Breast epithelium (tissue), 4 donors: Measurements from ENCODE around the gene CFAP20DC. TPM values are rescaled to one million over a fixed set of nuclear protein-coding genes. Genes with fewer than 3 reads are reported as not detected.
"Not testable (repeated sequence)": the region's sequence is repeated elsewhere in the genome, so short reads cannot be mapped to it uniquely, and the experiment has no call there.

Experiments used
- DNase-seq, 2 donors: peaks; one replicate each; pipeline ENCODE4 v3.0.0-alpha.2; 2019; ENCODE audit warnings: low spot score in 2 of 2
- H3K27ac ChIP-seq, 2 donors: fragments of 200-600 bp; sonication (generic) in 1 of 2; one replicate each; pipeline ENCODE4 v1.5.1; 2016 to 2019; ENCODE audit warnings: mild to moderate bottlenecking in 1 of 2
- H3K27me3 ChIP-seq, 2 donors: fragments of 200-600 bp; sonication (generic) in 1 of 2; one replicate each; pipeline versions ENCODE4 v1.5.1 to v1.6.0; 2017 to 2019; ENCODE audit warnings: control low read depth in 1 of 2, mild to moderate bottlenecking in 1 of 2
- H3K36me3 ChIP-seq: fragments of 200-600 bp; one replicate; pipeline ENCODE4 v1.5.1; 2019
- H3K4me1 ChIP-seq, 2 donors: fragments of 200-600 bp; sonication (generic); one replicate each; pipeline ENCODE4 v1.5.1; 2016 to 2019; ENCODE audit warnings: control low read depth in 1 of 2
- H3K4me3 ChIP-seq, 3 donors: fragments of 200-600 bp; sonication (generic); 1 replicate in 2 of 3; 2 replicates in 1 of 3; pipeline ENCODE4 v1.5.1; 2016 to 2019; ENCODE audit warnings: mild to moderate bottlenecking in 3 of 3, moderate library complexity in 2 of 3
- H3K9me3 ChIP-seq, 2 donors: fragments of 200-600 bp; sonication (generic) in 1 of 2; one replicate each; pipeline ENCODE4 v1.5.1; 2016 to 2019; ENCODE audit warnings: control low read depth in 1 of 2
- POLR2A ChIP-seq: fragments of 450-650 bp; IDR thresholded peaks from one replicate; pipeline ENCODE4 v1.6.1; 2016; ENCODE audit warnings: antibody characterized with exemption, mild to moderate bottlenecking, moderate library complexity
- POLR2AphosphoS5 ChIP-seq, 3 donors: sonication (generic); formaldehyde crosslinking; IDR thresholded peaks; one replicate each; pipeline ENCODE4 v1.6.1; 2017; ENCODE audit warnings: antibody characterized with exemption in 3 of 3
- intact Hi-C: fragments of 100-400 bp; cut with DNase I; formaldehyde crosslinking; loops from one replicate; pipeline ENCODE4 v1.15.1; 2023; ENCODE audit warnings: low total_unique reads
- total RNA-seq, 3 donors: library from RNA; depleted of rRNA; stranded (reverse); fragments of >200 nt; gene quantifications; one replicate each; pipeline ENCODE4 v1.1.0, GENCODE V29; 2016
- TF ChIP-seq, protein P1 (sequence below), 3 donors: fragments of 450-650 bp; IDR thresholded peaks; one replicate each; pipeline ENCODE4 v1.5.1; 2016 to 2017; ENCODE audit warnings: antibody characterized with exemption in 3 of 3, mild to moderate bottlenecking in 3 of 3, moderate library complexity in 3 of 3

CFAP20DC gene
- total RNA-seq, 3 donors from 2014 or later, result 0.44 to 3.3 (median 2.4) TPM

DNA sequence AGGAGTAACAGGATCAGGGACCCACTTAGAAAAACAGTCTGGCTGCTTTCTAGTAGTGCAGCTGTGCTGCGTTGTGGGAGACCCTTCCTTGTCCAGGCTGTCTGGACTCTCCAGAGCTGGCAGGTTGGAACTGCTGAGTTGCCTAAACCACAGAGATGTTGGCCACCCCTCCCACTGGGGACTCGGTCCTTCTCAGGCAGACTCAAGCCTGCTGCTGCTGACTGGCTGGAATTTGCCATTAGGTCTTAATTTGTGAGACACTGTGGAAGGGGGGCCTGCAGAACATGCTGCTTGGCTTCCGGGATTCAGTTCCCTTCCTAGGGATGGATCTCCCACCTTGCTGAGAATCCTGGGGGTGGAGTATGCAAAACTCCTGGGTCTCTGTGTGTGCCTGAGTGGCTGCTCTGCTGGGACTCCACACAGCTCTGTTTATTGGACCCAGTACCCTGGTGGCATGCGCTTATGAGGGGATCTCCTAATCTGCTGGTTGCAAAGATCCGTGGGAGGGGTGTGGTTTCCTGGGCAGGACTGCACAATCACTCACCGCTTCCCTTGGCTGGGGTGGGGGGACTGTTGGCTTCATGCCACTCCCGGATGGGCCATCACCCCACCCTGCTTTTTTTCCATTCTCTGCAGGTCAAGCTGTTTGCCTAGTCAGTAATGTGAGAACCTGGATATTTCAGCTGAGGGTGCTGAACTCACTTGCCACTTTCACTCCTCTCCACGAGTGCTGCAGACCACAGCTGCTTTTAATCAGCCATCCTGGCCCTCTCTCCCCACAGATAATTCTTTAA lies 150.5 kb downstream of the CFAP20DC start:
- Histone ChIP-seq H3K9me3 (peaks cover 0 to 6% of the 10 kb centered on the region in 2 donors), H3K27me3 (no peaks in the 10 kb centered on the region), H3K36me3 (no peaks in the 10 kb centered on the region), H3K4me1 (no peaks in the 10 kb centered on the region), H3K4me3 (no peak overlapping the region), H3K27ac (peak overlapping the region in 1 of 2 donors; percentile 12)
- peak in 1 of 2 donors; percentile 18 for DNase-seq
- TF ChIP-seq POLR2A, result no peak
- no peak for TF ChIP-seq POLR2AphosphoS5 (IDR thresholded peaks at IDR 0.05)
- TF ChIP-seq, protein P1, sequence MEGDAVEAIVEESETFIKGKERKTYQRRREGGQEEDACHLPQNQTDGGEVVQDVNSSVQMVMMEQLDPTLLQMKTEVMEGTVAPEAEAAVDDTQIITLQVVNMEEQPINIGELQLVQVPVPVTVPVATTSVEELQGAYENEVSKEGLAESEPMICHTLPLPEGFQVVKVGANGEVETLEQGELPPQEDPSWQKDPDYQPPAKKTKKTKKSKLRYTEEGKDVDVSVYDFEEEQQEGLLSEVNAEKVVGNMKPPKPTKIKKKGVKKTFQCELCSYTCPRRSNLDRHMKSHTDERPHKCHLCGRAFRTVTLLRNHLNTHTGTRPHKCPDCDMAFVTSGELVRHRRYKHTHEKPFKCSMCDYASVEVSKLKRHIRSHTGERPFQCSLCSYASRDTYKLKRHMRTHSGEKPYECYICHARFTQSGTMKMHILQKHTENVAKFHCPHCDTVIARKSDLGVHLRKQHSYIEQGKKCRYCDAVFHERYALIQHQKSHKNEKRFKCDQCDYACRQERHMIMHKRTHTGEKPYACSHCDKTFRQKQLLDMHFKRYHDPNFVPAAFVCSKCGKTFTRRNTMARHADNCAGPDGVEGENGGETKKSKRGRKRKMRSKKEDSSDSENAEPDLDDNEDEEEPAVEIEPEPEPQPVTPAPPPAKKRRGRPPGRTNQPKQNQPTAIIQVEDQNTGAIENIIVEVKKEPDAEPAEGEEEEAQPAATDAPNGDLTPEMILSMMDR (IDR thresholded peaks at IDR 0.05), result no peak
- intact Hi-C loops, result no loop called here

DNA sequence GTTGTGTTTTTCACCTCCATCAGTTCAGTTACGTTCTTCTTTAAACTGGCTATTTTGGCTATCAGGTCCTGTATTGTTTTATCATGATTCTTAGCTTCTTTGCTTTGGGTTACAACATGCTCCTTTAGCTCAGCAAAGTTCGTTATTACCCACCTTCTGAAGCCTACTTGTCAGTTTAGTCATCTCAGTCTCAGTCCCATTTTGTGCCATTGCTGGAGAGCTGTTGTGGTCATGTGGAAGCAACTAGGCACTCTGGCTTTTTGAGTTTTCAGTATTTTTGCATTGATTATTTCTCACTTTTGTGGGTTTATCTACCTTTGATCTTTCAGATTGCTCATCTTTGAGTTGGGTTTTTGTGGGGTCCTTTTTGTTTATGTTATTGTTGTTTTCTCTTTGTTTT lies 151.3 kb downstream of the CFAP20DC start:
- TF ChIP-seq, protein P1 (IDR thresholded peaks at IDR 0.05), result no peak
- TF ChIP-seq POLR2AphosphoS5 (IDR thresholded peaks at IDR 0.05) (no peak), POLR2A (no peak)
- no peak for DNase-seq
- no peak overlapping the region for H3K4me3 ChIP-seq
- no peak overlapping the region for H3K27ac ChIP-seq
- peaks cover 0 to 6% of the 10 kb centered on the region in 2 donors for H3K9me3 ChIP-seq
- no peaks in the 10 kb centered on the region for H3K36me3 ChIP-seq
- no peaks in the 10 kb centered on the region for H3K27me3 ChIP-seq
- intact Hi-C loops, result no loop called here
- no peaks in the 10 kb centered on the region for H3K4me1 ChIP-seq

DNA sequence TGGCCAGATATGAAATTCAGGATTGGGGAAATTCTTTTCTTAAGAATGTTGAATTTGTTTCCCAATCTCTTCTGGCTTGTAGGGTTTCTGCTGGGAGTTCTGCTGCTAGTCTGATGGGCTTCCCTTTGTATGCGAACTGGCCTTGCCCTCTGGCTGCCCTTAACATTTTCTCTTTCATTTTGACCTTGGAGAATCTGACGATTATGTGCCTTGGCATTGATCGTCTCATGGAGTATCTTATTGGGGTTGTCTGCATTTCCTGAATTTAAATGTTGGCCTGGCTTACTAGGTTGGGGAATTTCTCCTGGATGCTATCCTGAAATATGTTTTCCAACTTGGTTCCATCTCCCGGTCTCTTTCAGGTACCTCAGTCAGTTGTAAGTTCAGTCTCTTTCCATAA lies 152.2 kb downstream of the CFAP20DC start:
- Histone ChIP-seq H3K27ac (no peak overlapping the region), H3K36me3 (no peaks in the 10 kb centered on the region), H3K9me3 (peaks cover 0 to 6% of the 10 kb centered on the region in 2 donors), H3K4me3 (no peak overlapping the region), H3K27me3 (no peaks in the 10 kb centered on the region), H3K4me1 (no peaks in the 10 kb centered on the region)
- TF ChIP-seq, protein P1 (IDR thresholded peaks at IDR 0.05), result no peak
- TF ChIP-seq POLR2A, result no peak
- TF ChIP-seq POLR2AphosphoS5 (IDR thresholded peaks at IDR 0.05), result no peak
- intact Hi-C loops, result no loop called here
- DNase-seq, result no peak

DNA sequence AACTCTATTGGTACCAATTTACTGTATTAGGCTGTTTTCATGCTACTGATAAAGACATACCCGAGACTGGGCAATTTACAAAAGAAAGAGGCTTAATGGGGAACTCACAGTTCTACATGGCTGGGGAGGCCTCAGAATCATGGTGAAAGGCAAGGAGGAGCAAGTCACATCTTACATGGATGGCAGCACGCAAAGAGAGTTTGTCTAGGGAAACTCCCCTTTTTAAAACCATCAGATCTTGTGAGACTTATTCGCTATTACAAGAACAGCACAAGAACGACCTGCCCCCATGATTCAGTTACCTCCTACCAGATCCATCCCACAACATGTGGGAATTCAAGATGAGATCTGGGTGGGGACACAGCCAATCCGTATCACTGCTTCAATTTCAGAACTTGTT lies 154.1 kb downstream of the CFAP20DC start:
- intact Hi-C loops, H3K4me3 ChIP-seq: not testable (repeated sequence)

DNA sequence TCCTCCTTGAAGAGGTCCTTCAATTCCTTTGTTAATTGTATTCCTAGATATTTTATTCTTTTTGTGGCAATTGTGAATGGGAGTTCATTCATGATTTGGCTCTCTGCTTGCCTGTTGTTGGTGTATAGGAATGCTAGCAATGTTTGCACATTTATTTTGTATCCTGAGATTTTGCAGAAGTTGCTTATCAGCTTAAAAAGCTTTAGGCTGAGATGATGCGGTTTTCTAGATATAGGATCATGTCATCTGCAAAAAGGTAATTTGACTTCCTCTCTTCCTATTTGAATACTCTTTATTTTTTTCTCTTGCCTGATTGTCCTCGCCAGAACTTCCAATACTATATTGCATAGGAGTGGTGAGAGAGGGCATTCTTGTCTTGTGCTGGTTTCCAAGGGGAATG lies 157.3 kb downstream of the CFAP20DC start:
- H3K9me3 ChIP-seq, H3K27ac ChIP-seq, H3K4me3 ChIP-seq, DNase-seq, H3K36me3 ChIP-seq, H3K27me3 ChIP-seq, intact Hi-C loops, H3K4me1 ChIP-seq: not testable (repeated sequence)

More for the DNA sequence above, 154.1 kb downstream of the CFAP20DC start:
- H3K27ac ChIP-seq, H3K36me3 ChIP-seq, H3K9me3 ChIP-seq, H3K27me3 ChIP-seq, H3K4me1 ChIP-seq, DNase-seq: not testable (repeated sequence)

DNA sequence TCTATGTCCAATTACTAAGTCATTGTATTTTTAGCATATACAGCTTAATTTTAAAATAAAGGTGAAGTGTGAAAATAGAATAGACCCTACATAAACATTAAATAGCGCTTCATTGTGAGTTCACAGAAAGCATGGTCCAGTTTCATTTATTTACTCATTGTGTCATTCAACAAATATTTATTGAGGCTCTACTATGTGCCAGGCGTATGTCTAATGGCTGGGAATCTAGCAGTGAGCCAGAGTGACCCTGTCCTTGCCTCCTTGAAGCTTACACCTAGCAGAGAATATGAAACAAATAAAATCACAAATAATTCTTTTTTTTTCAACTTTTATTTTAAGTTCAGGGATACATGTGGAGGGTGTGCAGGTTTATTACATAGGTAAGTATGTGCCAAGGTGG lies 161.7 kb downstream of the CFAP20DC start:
- intact Hi-C loops, result no loop called here

More for the DNA sequence above, 161.7 kb downstream of the CFAP20DC start:
- H3K9me3 ChIP-seq, result no peaks in the 10 kb centered on the region
- H3K27me3 ChIP-seq, result no peaks in the 10 kb centered on the region
- H3K36me3 ChIP-seq, result no peaks in the 10 kb centered on the region
- DNase-seq, result no peak
- no peak overlapping the region for H3K27ac ChIP-seq
- H3K4me3 ChIP-seq, result no peak overlapping the region
- TF ChIP-seq, protein P1 (IDR thresholded peaks at IDR 0.05), result no peak
- no peak for TF ChIP-seq POLR2AphosphoS5 (IDR thresholded peaks at IDR 0.05)
- TF ChIP-seq POLR2A, result no peak
- H3K4me1 ChIP-seq, result no peaks in the 10 kb centered on the region
